HL-60/S4 treated with retinoic acid at 250 ng/mL for 4 days and 3 days (cell line): ENCODE measurements around the gene SMARCA2.

Experiments used
- in situ Hi-C: fragments of 300-500 bp; cut with MboI; formaldehyde crosslinking; loops from 2 replicates; pipeline ENCODE4 v1.7.0; 2022; ENCODE audit warnings: low sequenced_read_pairs

The SMARCA2 gene

DNA sequence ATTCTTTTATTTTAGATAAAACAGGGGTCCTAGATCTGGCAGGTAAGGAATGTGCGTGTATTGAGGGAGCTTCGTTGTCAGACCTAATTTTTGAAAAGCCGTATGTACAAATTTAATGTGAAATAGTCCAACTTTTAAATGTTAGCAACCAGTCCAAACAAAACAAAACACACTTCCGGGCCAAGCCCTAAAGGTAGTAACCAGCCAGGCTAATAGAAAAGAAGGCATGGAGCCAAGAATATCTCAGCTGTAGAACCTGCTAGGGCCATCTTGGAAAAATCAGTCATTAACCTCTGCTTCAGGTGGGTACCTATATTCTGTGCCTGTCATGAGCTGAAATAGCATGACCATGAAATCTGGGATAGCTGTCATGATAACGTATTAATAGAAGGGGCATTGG is 71.0 kb downstream of the SMARCA2 start:
- in situ Hi-C loops, result loop anchor here (25.0 kb wide), 1 partner anchor 101 kb away; no protein-coding TSS in a partner anchor

GRCh38 chr9:2086971-2087370 is 71.8 kb downstream of the SMARCA2 start:
- in situ Hi-C loops, result loop anchor here (25.0 kb wide), 1 partner anchor 100 kb away; no protein-coding TSS in a partner anchor

DNA sequence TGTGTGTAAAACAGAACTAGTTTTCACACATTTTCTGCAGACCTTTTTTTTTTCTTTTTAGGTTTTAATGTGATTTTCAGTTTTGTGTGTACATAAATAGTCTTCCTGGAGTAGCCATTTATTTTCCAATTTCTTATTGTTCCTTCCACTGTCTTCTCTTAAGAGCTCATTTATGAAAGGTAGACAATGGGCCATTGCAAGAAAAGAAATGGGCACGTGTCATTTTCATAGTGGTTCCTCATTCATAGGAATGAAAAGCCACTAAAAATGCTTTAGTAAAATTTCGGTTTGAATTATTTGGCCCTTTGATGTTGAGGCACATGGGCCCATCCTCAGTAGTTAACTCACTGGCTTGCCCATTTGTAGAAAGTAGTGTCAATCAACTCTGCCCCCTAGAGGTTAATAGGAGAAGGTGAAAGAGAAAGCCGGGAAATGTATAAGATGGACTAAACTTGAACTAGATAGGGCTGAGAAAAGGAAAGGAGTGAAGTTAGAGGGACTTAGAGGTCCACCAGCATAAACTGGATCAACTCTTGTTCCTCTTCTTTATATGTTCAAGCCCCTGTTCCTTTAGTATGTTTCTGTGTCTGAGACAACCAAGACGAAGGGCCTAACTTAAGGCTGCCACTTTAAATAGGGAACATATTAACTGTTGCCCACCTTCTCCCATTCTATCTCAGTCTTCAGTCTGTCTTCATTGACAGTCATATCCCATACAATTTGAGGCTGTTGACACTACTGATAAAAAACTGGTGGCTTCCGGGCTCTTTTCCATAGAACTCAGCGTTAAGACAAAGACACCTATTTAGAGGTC is 72.6 kb downstream of the SMARCA2 start:
- in situ Hi-C loops, result loop anchor here (25.0 kb wide), 1 partner anchor 100 kb away; no protein-coding TSS in a partner anchor

DNA sequence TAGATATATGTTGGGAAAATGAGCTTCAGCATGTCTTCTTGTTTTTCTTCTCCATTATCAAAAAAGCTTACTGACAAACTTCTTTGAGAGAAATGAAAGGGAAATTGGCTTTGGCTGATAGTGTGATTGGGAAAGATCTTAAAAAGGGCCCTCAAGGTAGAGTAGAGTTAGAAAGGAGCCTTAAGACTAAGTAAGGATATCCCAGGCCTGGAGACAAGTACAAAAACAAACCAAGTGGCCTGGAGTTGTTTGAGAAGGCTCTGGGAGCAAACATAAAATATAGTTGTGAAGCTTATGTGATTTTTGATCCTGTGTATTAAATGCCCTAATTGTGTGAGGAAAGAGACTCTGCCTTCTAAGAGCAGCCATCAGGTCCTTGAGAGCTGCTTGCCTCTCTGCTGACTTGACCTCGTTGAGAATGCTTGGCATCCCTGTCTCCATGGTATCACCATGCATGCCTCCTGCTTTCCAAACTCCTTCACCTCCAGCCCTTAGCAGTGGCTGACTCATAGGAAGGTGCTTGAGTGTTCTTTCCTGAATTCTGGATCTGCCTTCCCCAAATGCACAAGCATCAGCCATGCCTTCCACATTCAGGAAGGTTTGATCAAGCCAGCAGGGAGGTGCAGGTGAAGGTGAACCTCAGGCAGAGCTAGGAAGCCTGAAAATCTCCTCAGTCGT is 78.9 kb downstream of the SMARCA2 start:
- in situ Hi-C loops, result loop anchor here (25.0 kb wide), 1 partner anchor 93 kb away; no protein-coding TSS in a partner anchor

GRCh38 chr9:2096376-2096970 is 81.3 kb downstream of the SMARCA2 start:
- in situ Hi-C loops, result loop anchor here (25.0 kb wide), 1 partner anchor 91 kb away; no protein-coding TSS in a partner anchor

GRCh38 chr9:2106666-2107065 is 91.5 kb downstream of the SMARCA2 start:
- in situ Hi-C loops, result no loop called here

DNA sequence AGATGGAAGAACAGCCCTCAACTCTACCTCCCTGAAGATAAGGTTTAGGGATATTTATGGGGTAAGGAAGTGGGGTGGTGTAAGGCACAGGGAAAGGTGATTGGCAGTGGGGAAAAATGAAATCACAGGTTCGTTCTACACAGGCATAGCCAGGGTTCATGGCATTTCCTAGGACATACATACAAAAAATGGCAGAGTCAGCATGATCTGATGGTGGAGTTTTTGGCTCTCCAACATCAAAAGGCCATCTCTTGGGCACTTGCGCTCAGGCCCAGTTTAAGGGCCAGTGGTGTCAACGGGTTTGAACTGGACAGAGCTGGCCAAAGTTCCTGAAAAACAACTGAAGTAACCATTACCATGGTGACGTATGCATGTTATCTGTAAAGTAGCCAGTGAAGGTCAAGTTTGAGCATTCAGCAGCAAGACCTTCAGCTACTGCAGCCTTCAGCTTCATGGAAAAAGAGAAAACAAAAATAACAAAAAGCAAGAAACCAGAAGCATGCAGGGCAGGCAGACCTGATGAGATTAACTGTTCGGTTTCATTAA is 92.8 kb downstream of the SMARCA2 start:
- in situ Hi-C loops, result no loop called here

DNA sequence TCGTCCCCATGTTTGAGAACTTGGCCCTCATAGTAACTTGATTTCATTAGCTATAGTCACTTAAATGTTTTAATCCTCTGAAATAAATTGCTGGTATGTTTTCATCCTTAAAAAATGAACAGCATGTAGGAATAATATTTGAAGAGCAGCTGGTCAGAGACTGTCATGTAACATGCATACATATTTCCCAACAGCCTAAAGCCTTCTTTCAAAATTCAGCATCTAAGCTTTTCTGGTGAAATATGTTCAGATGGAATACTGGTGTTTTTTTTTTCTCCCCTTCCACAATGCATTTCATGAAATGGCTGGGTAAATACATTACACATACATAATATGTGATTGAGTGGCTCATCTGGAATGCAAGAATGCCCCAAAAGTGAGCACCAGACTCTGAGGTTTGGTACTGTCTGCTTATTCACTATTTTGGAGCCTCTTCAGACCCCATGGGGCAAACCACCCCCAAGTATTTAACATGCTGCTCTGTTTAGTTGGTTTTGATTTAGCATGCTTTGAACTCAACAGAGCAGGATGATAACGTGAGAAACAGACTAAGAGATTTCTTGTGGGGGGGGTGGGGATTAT is 94.0 kb downstream of the SMARCA2 start:
- in situ Hi-C loops, result no loop called here

- in situ Hi-C loops, result no loop called here
These were observed 94.9 kb downstream of the SMARCA2 start for GRCh38 chr9:2110036-2110435.

- in situ Hi-C loops, result no loop called here
These were observed 100.9 kb downstream of the SMARCA2 start for GRCh38 chr9:2116073-2116472.

DNA sequence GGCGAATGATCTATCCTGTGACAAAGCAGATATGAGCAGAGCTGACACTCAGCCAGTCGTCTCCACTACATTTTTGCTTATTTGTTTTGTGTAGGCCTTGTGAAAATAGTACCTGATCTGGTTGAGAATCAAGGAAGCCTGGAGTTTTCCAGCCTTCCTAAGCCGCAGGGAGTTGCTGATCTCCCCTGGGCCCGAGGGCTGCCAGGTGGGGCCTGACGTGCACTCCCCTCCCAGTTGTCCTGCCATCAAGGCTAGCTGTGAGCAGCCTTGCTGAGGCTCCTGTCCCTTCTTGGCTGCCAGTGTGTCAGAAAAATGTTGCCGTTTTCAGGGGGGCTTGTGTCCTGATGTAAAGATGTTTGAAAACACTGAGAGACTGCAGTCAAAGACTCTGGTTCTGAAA is 102.4 kb downstream of the SMARCA2 start:
- in situ Hi-C loops, result no loop called here

GRCh38 chr9:2119566-2119965 is 104.4 kb downstream of the SMARCA2 start:
- in situ Hi-C loops, result no loop called here

DNA sequence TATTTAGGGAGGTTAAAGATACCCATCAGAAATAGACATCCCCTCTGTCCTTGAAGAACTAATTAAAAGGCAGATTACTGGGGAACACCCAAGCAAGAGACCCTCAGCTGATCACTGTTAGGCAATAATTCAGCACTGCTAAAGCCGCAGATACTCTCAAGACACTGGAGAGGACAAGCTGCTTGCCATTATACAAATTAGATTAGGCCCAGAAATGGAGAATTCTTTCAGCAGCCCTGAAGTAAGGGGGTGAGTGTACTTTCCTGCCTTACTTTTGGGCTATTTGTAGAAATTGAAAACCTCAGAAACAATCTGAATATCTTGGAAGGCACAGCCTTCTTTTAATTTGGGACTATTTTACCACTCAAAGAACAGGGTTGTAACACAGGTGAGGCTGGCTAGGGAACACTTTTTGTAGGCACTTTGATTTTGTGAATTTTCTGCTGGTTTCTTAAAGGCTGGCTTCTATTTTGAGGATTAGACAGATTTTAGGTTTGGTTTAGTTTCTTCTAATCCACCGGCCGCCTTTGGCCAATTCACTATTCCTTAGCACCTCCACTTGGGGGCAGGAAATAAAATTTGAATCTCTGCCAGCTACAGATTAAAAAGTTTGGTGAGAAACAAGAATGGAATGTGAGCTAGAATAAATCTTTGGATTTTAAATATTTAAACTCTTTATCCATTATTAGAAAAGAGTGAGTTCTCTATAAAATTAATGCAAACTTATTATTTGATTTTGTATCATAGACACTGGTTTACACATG is 106.0 kb downstream of the SMARCA2 start:
- in situ Hi-C loops, result no loop called here

DNA sequence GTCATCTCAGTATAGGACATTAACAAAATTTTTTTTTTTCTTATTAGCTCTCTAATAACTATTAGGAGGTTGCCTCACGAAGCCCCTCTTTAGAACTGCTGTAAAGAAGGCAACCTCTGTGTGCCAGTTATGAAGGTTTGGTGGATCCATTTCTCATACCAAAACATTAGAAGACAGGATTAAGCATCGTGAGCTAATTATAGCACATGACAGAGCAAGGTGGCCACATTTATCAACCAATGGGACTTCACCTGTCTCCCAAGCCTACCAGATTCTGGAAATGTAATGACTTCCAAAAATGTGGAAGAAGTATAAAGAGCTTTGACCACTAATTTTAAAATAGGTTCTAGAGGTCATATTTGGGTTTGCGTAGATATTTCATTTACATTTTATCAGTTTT is 107.2 kb downstream of the SMARCA2 start:
- in situ Hi-C loops, result no loop called here

DNA sequence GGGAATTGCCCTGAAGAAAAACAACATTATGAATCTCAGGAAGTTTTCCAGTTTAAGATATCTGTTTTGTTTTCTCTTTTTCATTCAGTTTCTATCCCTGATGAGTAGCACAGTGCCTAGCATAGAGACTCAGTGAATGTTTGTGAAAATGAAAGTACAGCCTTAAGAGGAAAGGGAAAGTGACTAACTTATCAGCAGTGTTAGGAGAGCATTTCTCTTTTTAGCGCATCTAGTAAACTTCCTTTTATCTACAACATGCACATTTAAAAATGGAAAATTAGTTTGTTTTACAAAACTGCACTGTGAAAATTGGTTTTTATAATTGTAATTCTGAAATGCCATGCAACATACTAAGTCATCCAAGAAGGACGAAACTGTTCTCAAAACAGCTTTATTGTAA is 110.8 kb downstream of the SMARCA2 start:
- in situ Hi-C loops, result no loop called here

- in situ Hi-C loops, result no loop called here
These were observed 111.2 kb downstream of the SMARCA2 start for GRCh38 chr9:2126331-2126803.

- in situ Hi-C loops, result no loop called here
These were observed 112.3 kb downstream of the SMARCA2 start for GRCh38 chr9:2127486-2127885.

DNA sequence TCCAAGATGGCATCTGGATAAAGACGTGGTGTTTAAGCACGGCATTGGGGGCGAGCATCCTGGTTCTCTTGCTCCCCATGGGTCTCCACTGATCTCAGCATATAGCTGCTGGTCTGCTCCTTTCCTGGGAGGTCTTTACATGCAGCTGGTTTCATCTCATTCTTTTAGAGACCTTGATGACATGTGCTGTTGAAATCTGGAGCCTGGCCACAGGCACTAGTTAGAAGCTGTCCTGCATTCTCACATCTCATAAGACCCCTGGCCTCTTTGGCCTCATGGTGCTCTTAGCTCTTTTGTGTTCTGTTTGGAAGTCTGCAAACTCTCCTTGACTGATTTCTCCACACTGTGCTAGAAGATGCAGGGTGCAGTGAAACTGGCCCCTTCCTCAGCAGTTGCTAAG is 113.0 kb downstream of the SMARCA2 start:
- in situ Hi-C loops, result no loop called here

DNA sequence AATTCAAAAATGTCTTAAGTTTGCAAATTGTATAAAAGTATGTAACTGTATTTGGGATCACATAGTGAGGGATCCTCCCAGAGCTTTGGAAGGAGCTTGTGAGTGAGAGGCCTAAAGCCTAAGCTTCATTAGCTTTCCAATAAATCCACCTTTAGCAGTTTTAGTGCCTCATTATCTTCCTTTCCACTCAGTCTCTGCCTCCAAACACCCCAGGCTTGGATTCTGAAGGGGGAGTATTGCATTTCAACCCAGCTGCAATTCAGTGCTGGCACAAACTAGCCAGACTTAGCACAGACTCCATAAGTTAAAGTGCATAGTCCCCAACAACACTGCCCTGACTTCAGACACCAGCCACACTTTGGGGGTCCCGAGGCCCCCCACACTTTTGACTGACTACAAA is 113.5 kb downstream of the SMARCA2 start:
- in situ Hi-C loops, result no loop called here

- in situ Hi-C loops, result no loop called here
These were observed 115.8 kb downstream of the SMARCA2 start for GRCh38 chr9:2130941-2131340.
